OCI-LY1 (cell line): Measurements from ENCODE around the gene PKIB.

Experiments used
- H2AFZ ChIP-seq: fragments of 200-600 bp; sonication (generic), shearing (Covaris generic); 2 replicates; pipeline ENCODE4 v1.6.0; 2014; ENCODE audit warnings: antibody characterized with exemption, mild to moderate bottlenecking, low read length
- H3F3A ChIP-seq: fragments of 200-600 bp; sonication (generic), shearing (Covaris generic); 2 replicates; pipeline ENCODE4 v1.6.0; 2014; ENCODE audit warnings: mild to moderate bottlenecking, antibody characterized with exemption, low read length, moderate library complexity; ENCODE audit not compliant: insufficient read depth
- H3K27ac ChIP-seq: fragments of 200-600 bp; sonication (generic); 2 replicates; pipeline ENCODE4 v1.5.1; 2014; ENCODE audit warnings: low read length, mixed run types, mild to moderate bottlenecking, low read depth; ENCODE audit not compliant: poor library complexity, severe bottlenecking
- H3K27me3 ChIP-seq: fragments of 200-600 bp; sonication (generic); 2 replicates; pipeline ENCODE4 v1.6.0; 2014; ENCODE audit warnings: antibody characterized with exemption, mild to moderate bottlenecking, low read length, moderate library complexity; ENCODE audit not compliant: insufficient read depth
- H3K36me3 ChIP-seq: fragments of 200-600 bp; sonication (generic); 2 replicates; pipeline ENCODE4 v1.6.1; 2014; ENCODE audit warnings: mild to moderate bottlenecking, antibody characterized with exemption, low read length, moderate library complexity, mixed read lengths; ENCODE audit not compliant: insufficient read depth
- H3K4me1 ChIP-seq: fragments of 200-600 bp; sonication (generic); 2 replicates; pipeline ENCODE4 v1.5.1; 2014; ENCODE audit warnings: mild to moderate bottlenecking, low read length, moderate library complexity; ENCODE audit not compliant: insufficient read depth, severe bottlenecking
- H3K4me2 ChIP-seq: fragments of 200-600 bp; sonication (generic), shearing (Covaris generic); 2 replicates; pipeline ENCODE4 v1.6.1; 2014; ENCODE audit warnings: low read length
- H3K4me3 ChIP-seq: fragments of 200-600 bp; sonication (generic); 2 replicates; pipeline ENCODE4 v1.5.1; 2014; ENCODE audit warnings: low read length, low read depth, mild to moderate bottlenecking, mixed read lengths; ENCODE audit not compliant: poor library complexity, severe bottlenecking
- H3K79me2 ChIP-seq: fragments of 200-600 bp; shearing (Covaris generic); 2 replicates; pipeline ENCODE4 v1.6.1; 2016; ENCODE audit warnings: mixed run types, low read length, mixed read lengths; ENCODE audit not compliant: insufficient read depth
- H3K9ac ChIP-seq: fragments of 200-600 bp; sonication (generic), shearing (Covaris generic); 2 replicates; pipeline ENCODE4 v1.6.1; 2014; ENCODE audit warnings: mild to moderate bottlenecking, low read length, mixed read lengths
- H3K9me2 ChIP-seq: fragments of 200-600 bp; sonication (generic), shearing (Covaris generic); 2 replicates; pipeline ENCODE4 v1.6.1; 2014; ENCODE audit warnings: low read depth, mild to moderate bottlenecking, low read length, mixed read lengths
- H3K9me3 ChIP-seq: fragments of 200-600 bp; shearing (Covaris generic); 2 replicates; pipeline ENCODE4 v1.6.1; 2014; ENCODE audit warnings: low read length, mixed read lengths
- H4K20me1 ChIP-seq: fragments of 200-600 bp; sonication (generic), shearing (Covaris generic); 2 replicates; pipeline ENCODE4 v1.6.0; 2016; ENCODE audit warnings: mild to moderate bottlenecking, low read length; ENCODE audit not compliant: insufficient read depth
- EZH2 ChIP-seq: fragments of 200-600 bp; sonication (generic), shearing (Covaris generic); IDR thresholded peaks from 2 replicates; pipeline ENCODE4 v1.8.0; 2017; ENCODE audit warnings: borderline replicate concordance, mixed run types, mild to moderate bottlenecking, antibody characterized with exemption, low read length, moderate library complexity, mixed read lengths
- TF ChIP-seq, protein P1 (sequence below): fragments of 200-600 bp; sonication (generic), shearing (Covaris generic); IDR thresholded peaks from 2 replicates; pipeline ENCODE4 v1.5.1; 2017; ENCODE audit warnings: mild to moderate bottlenecking, antibody characterized with exemption, low read length, moderate library complexity, mixed read lengths

The PKIB gene

GRCh38 chr6:122651604-122652003 is 41.4 kb downstream of the PKIB start:
- no peak overlapping the region for H2AFZ ChIP-seq
- H4K20me1 ChIP-seq = no peaks in the 10 kb centered on the region
- H3K4me2 ChIP-seq = no peak overlapping the region
- no peak overlapping the region for H3K9ac ChIP-seq
- H3K4me3 ChIP-seq = no peak overlapping the region
- H3K27me3 ChIP-seq = no peaks in the 10 kb centered on the region
- no peaks in the 10 kb centered on the region for H3K36me3 ChIP-seq
- no peaks in the 10 kb centered on the region for H3K9me3 ChIP-seq
- H3K79me2 ChIP-seq = no peaks in the 10 kb centered on the region
- H3K9me2 ChIP-seq = no peaks in the 10 kb centered on the region
- H3F3A ChIP-seq = no peaks in the 10 kb centered on the region
- no peaks in the 10 kb centered on the region for H3K4me1 ChIP-seq
- TF ChIP-seq, protein P1, sequence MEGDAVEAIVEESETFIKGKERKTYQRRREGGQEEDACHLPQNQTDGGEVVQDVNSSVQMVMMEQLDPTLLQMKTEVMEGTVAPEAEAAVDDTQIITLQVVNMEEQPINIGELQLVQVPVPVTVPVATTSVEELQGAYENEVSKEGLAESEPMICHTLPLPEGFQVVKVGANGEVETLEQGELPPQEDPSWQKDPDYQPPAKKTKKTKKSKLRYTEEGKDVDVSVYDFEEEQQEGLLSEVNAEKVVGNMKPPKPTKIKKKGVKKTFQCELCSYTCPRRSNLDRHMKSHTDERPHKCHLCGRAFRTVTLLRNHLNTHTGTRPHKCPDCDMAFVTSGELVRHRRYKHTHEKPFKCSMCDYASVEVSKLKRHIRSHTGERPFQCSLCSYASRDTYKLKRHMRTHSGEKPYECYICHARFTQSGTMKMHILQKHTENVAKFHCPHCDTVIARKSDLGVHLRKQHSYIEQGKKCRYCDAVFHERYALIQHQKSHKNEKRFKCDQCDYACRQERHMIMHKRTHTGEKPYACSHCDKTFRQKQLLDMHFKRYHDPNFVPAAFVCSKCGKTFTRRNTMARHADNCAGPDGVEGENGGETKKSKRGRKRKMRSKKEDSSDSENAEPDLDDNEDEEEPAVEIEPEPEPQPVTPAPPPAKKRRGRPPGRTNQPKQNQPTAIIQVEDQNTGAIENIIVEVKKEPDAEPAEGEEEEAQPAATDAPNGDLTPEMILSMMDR = no peak
- no peak for TF ChIP-seq EZH2
- H3K27ac ChIP-seq = no peak overlapping the region

GRCh38 chr6:122652431-122652830 is 42.2 kb downstream of the PKIB start:
- no peak overlapping the region for H3K9ac ChIP-seq
- no peak overlapping the region for H3K4me2 ChIP-seq
- H4K20me1 ChIP-seq = no peaks in the 10 kb centered on the region
- H2AFZ ChIP-seq = no peak overlapping the region
- no peak overlapping the region for H3K4me3 ChIP-seq
- H3K79me2 ChIP-seq = no peaks in the 10 kb centered on the region
- no peaks in the 10 kb centered on the region for H3F3A ChIP-seq
- H3K9me3 ChIP-seq = no peaks in the 10 kb centered on the region
- no peak overlapping the region for H3K27ac ChIP-seq
- H3K4me1 ChIP-seq = no peaks in the 10 kb centered on the region
- no peaks in the 10 kb centered on the region for H3K9me2 ChIP-seq
- H3K36me3 ChIP-seq = no peaks in the 10 kb centered on the region
- H3K27me3 ChIP-seq = no peaks in the 10 kb centered on the region
- no peak for TF ChIP-seq EZH2
- TF ChIP-seq, protein P1 = no peak

- Histone ChIP-seq H2AFZ (no peak overlapping the region), H3K79me2 (no peaks in the 10 kb centered on the region), H3K4me1 (no peaks in the 10 kb centered on the region), H3K9me3 (no peaks in the 10 kb centered on the region), H3F3A (no peaks in the 10 kb centered on the region), H3K27me3 (no peaks in the 10 kb centered on the region), H4K20me1 (no peaks in the 10 kb centered on the region), H3K9me2 (no peaks in the 10 kb centered on the region), H3K36me3 (no peaks in the 10 kb centered on the region), H3K4me2 (no peak overlapping the region), H3K9ac (no peak overlapping the region), H3K27ac (no peak overlapping the region), H3K4me3 (no peak overlapping the region)
- no peak for TF ChIP-seq EZH2
- TF ChIP-seq, protein P1 = no peak
Observed at GRCh38 chr6:122653094-122653493, 42.9 kb downstream of the PKIB start.
